ENCODE data around the gene SCP2.

SCP2 gene

DNA sequence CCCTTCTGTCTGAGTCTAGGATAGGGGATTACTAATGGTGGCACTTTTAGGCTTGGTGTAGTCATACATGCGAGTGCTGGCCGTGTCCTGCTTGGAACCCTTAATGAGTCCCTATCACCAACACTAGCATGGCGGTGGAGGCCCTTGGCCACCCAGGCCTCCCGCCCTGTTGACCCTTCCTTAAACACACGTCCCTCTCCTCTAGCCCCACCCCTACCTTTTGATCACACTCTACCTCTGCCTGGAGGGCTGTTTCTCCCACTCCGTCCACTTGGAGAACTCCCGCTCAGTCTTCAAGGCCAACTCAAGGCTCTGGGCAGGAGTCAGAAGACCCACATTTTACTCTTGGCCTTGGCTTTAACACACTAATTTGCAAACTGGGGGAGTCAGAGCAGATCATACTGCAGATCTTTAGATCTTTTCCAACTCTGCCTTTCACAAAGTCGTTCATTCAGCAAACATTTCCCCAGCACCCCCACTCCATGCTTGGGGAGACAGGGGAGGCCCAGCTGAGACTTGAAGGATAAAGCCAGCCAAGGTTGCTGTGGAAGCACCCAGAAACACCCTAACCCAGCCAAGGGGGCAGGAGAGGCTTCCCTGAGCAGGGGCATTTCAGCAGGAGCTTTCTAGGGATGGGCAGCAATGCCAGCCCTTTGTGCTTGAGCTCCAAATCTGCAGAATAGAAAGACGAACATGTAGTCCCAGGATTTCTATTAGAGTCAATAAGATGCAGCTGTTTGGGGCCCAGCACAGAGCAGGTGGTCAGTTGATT, 136.9 kb downstream of the SCP2 start:
- DNase-seq = no peak
- Histone ChIP-seq H3K36me3 (ENCODE audit: control insufficient read depth, insufficient read depth, low read length) (no peaks in the 10 kb centered on the region), H3K9me3 (ENCODE audit: control insufficient read depth, low read length) (no peaks in the 10 kb centered on the region), H3K27me3 (replicated peaks; ENCODE audit: control insufficient read depth, insufficient read depth, low read length, poor library complexity, severe bottlenecking) (peaks cover 25% of the 10 kb centered on the region), H3K4me1 (ENCODE audit: control insufficient read depth, insufficient read depth, low read length, poor library complexity, severe bottlenecking) (peaks cover 10% of the 10 kb centered on the region), H3K4me3 (ENCODE audit: insufficient read depth, low read depth, low read length, poor library complexity, severe bottlenecking) (no peak overlapping the region), H3K27ac (ENCODE audit: insufficient read depth, low read length, poor library complexity, severe bottlenecking) (no peak overlapping the region)

- Histone ChIP-seq H3K27ac (ENCODE audit: insufficient read depth, low read length, poor library complexity, severe bottlenecking) (no peak overlapping the region), H3K4me3 (ENCODE audit: insufficient read depth, low read depth, low read length, poor library complexity, severe bottlenecking) (no peak overlapping the region), H3K27me3 (replicated peaks; ENCODE audit: control insufficient read depth, insufficient read depth, low read length, poor library complexity, severe bottlenecking) (peaks cover 23% of the 10 kb centered on the region), H3K9me3 (ENCODE audit: control insufficient read depth, low read length) (no peaks in the 10 kb centered on the region), H3K4me1 (ENCODE audit: control insufficient read depth, insufficient read depth, low read length, poor library complexity, severe bottlenecking) (peaks cover 10% of the 10 kb centered on the region), H3K36me3 (ENCODE audit: control insufficient read depth, insufficient read depth, low read length) (no peaks in the 10 kb centered on the region)
- no peak for DNase-seq
Observed at GRCh38 chr1:53065391-53065790, 138.3 kb downstream of the SCP2 start.

DNA sequence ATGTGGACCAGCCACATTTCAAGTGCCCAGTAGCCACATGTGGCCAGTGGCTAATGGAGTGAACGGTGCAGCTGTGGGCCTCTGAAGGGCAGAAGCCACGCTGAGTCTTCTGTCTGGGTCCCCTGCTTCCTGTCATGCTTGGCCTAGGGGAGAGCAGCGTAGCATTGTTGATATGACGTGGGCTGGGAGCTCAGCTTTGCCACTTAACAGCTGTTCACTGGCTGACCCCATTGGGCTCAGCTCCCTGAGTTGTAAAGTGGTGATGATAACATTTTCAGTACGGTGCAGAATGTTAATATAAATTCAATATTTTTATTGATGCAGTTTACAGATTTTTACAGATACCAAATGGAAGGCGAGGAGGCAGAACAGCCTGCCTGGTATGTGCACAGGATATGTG, 139.4 kb downstream of the SCP2 start:
- DNase-seq = no peak
- peaks cover 10% of the 10 kb centered on the region for H3K4me1 ChIP-seq (ENCODE audit: control insufficient read depth, insufficient read depth, low read length, poor library complexity, severe bottlenecking)
- H3K36me3 ChIP-seq (ENCODE audit: control insufficient read depth, insufficient read depth, low read length) = no peaks in the 10 kb centered on the region
- no peak overlapping the region for H3K27ac ChIP-seq (ENCODE audit: insufficient read depth, low read length, poor library complexity, severe bottlenecking)
- no peaks in the 10 kb centered on the region for H3K9me3 ChIP-seq (ENCODE audit: control insufficient read depth, low read length)
- H3K4me3 ChIP-seq (ENCODE audit: insufficient read depth, low read depth, low read length, poor library complexity, severe bottlenecking) = no peak overlapping the region
- H3K27me3 ChIP-seq (replicated peaks; ENCODE audit: control insufficient read depth, insufficient read depth, low read length, poor library complexity, severe bottlenecking) = peaks cover 22% of the 10 kb centered on the region

DNA sequence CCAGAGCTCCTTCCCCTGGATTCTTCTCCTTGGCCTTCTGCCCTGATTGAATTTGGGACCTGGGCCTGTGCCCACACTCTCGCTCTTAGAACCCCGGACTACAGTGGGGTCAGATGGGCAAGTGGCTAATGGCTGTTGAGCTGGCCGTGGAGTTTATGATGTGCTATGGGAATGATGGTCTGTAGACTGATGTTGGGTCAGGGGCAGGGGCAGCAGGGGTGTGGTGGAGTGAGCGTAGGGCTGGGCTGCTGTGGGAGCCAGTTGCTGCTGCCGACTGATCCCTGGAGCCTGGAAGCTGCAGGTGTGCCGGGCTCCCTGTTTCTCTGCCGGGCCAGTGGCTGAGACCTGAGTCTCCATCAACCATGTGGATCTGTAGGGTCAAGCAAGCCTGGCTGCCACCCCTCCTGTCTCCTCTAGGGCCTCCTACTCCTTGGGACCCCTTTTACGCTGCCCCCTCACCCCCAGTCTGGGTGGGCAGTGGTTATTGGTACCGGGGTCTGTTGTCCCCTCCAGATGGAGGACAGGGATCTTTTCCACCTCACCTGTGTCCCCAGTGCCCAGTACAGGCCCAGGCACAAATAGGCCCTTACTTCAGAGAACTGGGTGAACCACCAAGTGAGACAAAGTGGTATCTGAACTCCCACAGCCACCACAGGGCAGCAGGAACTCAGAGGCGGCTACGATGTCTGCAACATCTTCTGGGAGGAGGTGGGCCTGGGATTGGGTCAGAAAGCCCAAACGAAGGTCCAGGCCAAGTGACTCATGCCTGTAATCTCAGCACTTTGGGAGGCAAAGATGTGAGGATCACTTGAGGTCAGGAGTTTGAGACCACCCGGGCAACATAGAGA, 140.0 kb downstream of the SCP2 start:
- Histone ChIP-seq H3K27me3 (replicated peaks; ENCODE audit: control insufficient read depth, insufficient read depth, low read length, poor library complexity, severe bottlenecking) (peaks cover 18% of the 10 kb centered on the region), H3K27ac (ENCODE audit: insufficient read depth, low read length, poor library complexity, severe bottlenecking) (no peak overlapping the region), H3K4me1 (ENCODE audit: control insufficient read depth, insufficient read depth, low read length, poor library complexity, severe bottlenecking) (peaks cover 10% of the 10 kb centered on the region), H3K9me3 (ENCODE audit: control insufficient read depth, low read length) (no peaks in the 10 kb centered on the region), H3K36me3 (ENCODE audit: control insufficient read depth, insufficient read depth, low read length) (no peaks in the 10 kb centered on the region), H3K4me3 (ENCODE audit: insufficient read depth, low read depth, low read length, poor library complexity, severe bottlenecking) (no peak overlapping the region)
- no peak for DNase-seq

DNA sequence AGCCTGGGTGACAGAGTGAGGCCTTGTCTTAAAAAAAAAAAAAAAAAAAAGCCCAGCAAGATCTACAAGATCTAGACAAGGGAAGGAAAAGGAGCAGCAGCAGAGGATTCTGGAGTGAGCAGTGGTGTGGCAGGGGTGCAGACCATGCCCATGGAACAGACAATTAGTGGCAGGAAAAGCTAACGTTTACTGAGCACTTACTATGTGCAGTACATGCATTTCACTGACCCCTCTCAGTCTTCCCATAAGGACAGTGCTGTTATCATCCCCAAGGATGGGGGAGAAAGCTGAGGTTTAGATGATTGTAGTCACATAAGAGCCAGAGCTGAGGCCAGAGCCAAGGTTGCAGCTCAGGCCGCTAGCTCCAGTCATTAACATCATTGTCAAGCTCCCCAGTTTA, 140.8 kb downstream of the SCP2 start:
- Histone ChIP-seq H3K36me3 (ENCODE audit: control insufficient read depth, insufficient read depth, low read length) (no peaks in the 10 kb centered on the region), H3K27me3 (replicated peaks; ENCODE audit: control insufficient read depth, insufficient read depth, low read length, poor library complexity, severe bottlenecking) (peaks cover 10% of the 10 kb centered on the region), H3K9me3 (ENCODE audit: control insufficient read depth, low read length) (no peaks in the 10 kb centered on the region), H3K4me1 (ENCODE audit: control insufficient read depth, insufficient read depth, low read length, poor library complexity, severe bottlenecking) (peaks cover 2% of the 10 kb centered on the region), H3K4me3 (ENCODE audit: insufficient read depth, low read depth, low read length, poor library complexity, severe bottlenecking) (no peak overlapping the region), H3K27ac (ENCODE audit: insufficient read depth, low read length, poor library complexity, severe bottlenecking) (no peak overlapping the region)
- no peak for DNase-seq

GRCh38 chr1:53068314-53069099, 141.4 kb downstream of the SCP2 start:
- Histone ChIP-seq H3K36me3 (ENCODE audit: control insufficient read depth, insufficient read depth, low read length) (no peaks in the 10 kb centered on the region), H3K27me3 (replicated peaks; ENCODE audit: control insufficient read depth, insufficient read depth, low read length, poor library complexity, severe bottlenecking) (peaks cover 4% of the 10 kb centered on the region), H3K4me1 (ENCODE audit: control insufficient read depth, insufficient read depth, low read length, poor library complexity, severe bottlenecking) (no peaks in the 10 kb centered on the region), H3K4me3 (ENCODE audit: insufficient read depth, low read depth, low read length, poor library complexity, severe bottlenecking) (no peak overlapping the region), H3K27ac (ENCODE audit: insufficient read depth, low read length, poor library complexity, severe bottlenecking) (no peak overlapping the region), H3K9me3 (ENCODE audit: control insufficient read depth, low read length) (no peaks in the 10 kb centered on the region)
- DNase-seq = no peak

DNA sequence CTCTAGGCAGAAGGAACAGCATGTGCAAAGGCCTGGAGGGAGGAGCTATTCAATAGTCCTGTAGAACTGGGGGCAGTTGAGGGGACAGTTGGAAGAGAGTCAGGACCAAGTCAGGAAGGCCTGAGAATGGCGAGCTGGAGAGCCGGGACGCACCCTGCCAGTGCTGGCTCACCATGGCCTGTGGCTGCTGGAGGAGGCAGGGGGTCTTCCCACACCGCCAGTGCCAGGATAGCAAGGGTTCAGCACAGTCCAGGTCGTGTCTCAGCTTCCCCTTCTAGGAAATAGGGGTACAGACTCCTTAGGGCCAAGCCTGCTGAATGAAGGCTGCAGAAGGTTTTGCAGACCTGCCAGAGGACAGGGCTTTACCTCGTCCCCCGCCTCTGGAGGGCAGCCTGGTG, 142.2 kb downstream of the SCP2 start:
- Histone ChIP-seq H3K9me3 (ENCODE audit: control insufficient read depth, low read length) (no peaks in the 10 kb centered on the region), H3K27ac (ENCODE audit: insufficient read depth, low read length, poor library complexity, severe bottlenecking) (no peak overlapping the region), H3K4me1 (ENCODE audit: control insufficient read depth, insufficient read depth, low read length, poor library complexity, severe bottlenecking) (no peaks in the 10 kb centered on the region), H3K27me3 (replicated peaks; ENCODE audit: control insufficient read depth, insufficient read depth, low read length, poor library complexity, severe bottlenecking) (no peaks in the 10 kb centered on the region), H3K4me3 (ENCODE audit: insufficient read depth, low read depth, low read length, poor library complexity, severe bottlenecking) (no peak overlapping the region), H3K36me3 (ENCODE audit: control insufficient read depth, insufficient read depth, low read length) (no peaks in the 10 kb centered on the region)
- DNase-seq = no peak

GRCh38 chr1:53069663-53070327, 142.7 kb downstream of the SCP2 start:
- Histone ChIP-seq H3K4me3 (ENCODE audit: insufficient read depth, low read depth, low read length, poor library complexity, severe bottlenecking) (no peak overlapping the region), H3K36me3 (ENCODE audit: control insufficient read depth, insufficient read depth, low read length) (no peaks in the 10 kb centered on the region), H3K27ac (ENCODE audit: insufficient read depth, low read length, poor library complexity, severe bottlenecking) (no peak overlapping the region), H3K27me3 (replicated peaks; ENCODE audit: control insufficient read depth, insufficient read depth, low read length, poor library complexity, severe bottlenecking) (no peaks in the 10 kb centered on the region), H3K9me3 (ENCODE audit: control insufficient read depth, low read length) (no peaks in the 10 kb centered on the region), H3K4me1 (ENCODE audit: control insufficient read depth, insufficient read depth, low read length, poor library complexity, severe bottlenecking) (no peaks in the 10 kb centered on the region)
- DNase-seq = no peak

DNA sequence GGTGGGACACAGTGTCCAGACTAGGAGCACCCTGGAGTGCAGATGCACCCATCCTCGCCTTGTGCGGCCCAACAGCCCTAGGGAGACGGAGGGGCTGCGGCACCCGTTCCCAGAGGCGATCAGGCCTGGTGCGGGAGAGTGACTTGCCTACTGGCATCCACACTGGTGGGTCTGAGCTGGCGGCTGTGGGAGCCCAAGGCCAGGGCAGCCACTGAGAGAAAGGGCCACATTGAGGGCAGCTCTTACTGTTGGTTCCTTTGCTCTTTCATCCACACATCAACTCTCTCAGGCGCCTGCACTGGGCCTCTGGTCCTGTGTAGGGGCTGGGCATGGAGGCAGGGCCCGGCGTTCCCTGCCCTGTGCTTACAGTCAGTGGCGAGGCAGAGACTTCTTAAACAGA, 143.5 kb downstream of the SCP2 start:
- H3K36me3 ChIP-seq (ENCODE audit: control insufficient read depth, insufficient read depth, low read length) = no peaks in the 10 kb centered on the region
- no peak overlapping the region for H3K27ac ChIP-seq (ENCODE audit: insufficient read depth, low read length, poor library complexity, severe bottlenecking)
- H3K27me3 ChIP-seq (replicated peaks; ENCODE audit: control insufficient read depth, insufficient read depth, low read length, poor library complexity, severe bottlenecking) = no peaks in the 10 kb centered on the region
- H3K9me3 ChIP-seq (ENCODE audit: control insufficient read depth, low read length) = no peaks in the 10 kb centered on the region
- DNase-seq = no peak
- H3K4me1 ChIP-seq (ENCODE audit: control insufficient read depth, insufficient read depth, low read length, poor library complexity, severe bottlenecking) = no peaks in the 10 kb centered on the region
- no peak overlapping the region for H3K4me3 ChIP-seq (ENCODE audit: insufficient read depth, low read depth, low read length, poor library complexity, severe bottlenecking)

Data from effector memory CD4-positive, alpha-beta T cell (primary cell).